ENCODE data around the gene CABP7.

Gene CABP7

GRCh38 chr22:29719899-29720645, at the start of gene CABP7:
CABP7 (plus strand) TSS chr22:29720003; CDS start chr22:29720425, 422 bp downstream.
- no peak for DNase-seq (ENCODE audit: low read depth in 2 of 2)

- DNase-seq (ENCODE audit: low read depth in 2 of 2), result no peak
These were observed 49.2 kb upstream of the CABP7 start for GRCh38 chr22:29670626-29671025.

- DNase-seq (ENCODE audit: low read depth in 2 of 2), result no peak
These were observed 46.3 kb upstream of the CABP7 start for GRCh38 chr22:29673361-29674066.

- no peak for DNase-seq (ENCODE audit: low read depth in 2 of 2)
These were observed 45.7 kb upstream of the CABP7 start for GRCh38 chr22:29674121-29674520.

DNA sequence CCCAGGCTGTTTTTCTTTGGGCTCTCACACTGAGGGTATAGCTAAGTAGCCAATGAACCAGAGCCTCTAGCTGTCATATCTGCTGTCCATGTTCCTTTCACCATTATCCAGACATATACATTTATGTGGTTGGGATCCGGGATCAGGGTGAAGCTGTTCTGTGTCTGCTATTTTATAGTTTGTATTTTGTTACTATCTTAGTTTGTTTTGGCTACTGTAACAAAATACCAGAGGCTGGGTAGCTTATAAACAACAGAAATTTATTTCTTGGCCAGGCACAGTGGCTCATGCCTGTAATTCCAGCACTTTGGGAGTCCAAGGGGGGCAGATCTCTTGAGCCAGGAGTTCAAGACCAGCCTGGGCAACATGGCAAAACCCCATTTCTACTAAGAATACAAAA, 40.5 kb upstream of the CABP7 start:
- no peak for DNase-seq (ENCODE audit: low read depth in 2 of 2)

DNA sequence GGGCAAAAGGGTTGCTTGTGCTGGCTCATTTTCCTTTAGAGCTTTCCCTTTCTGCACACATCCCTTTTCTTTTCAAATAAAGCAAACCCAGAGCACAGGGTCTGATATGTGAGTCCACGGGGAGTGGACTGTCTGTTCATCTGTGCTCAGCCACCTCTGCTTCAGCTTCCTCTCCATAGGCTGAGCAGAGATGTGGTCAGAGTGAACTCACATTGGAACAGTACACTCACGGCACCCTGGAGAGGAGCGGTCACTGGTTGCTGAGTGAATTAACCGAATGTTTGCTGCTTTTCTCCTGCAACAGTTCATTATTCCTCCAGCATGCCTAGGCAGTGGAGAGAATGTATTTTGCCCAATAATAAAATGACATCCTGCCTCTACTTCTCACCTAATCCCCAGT, 36.3 kb upstream of the CABP7 start:
- no peak for DNase-seq (ENCODE audit: low read depth in 2 of 2)

- no peak for DNase-seq (ENCODE audit: low read depth in 2 of 2)
These were observed 35.6 kb upstream of the CABP7 start for GRCh38 chr22:29684244-29684643.

GRCh38 chr22:29689206-29689879, 30.5 kb upstream of the CABP7 start:
- no peak for DNase-seq (ENCODE audit: low read depth in 2 of 2)

GRCh38 chr22:29689880-29690213, 30.0 kb upstream of the CABP7 start:
- peak in 1 of 2 donors; percentile 12 for DNase-seq (ENCODE audit: low read depth in 2 of 2)

- DNase-seq (ENCODE audit: low read depth in 2 of 2), result no peak
These were observed 29.3 kb upstream of the CABP7 start for GRCh38 chr22:29690476-29690875.

GRCh38 chr22:29691636-29692326, 28.0 kb upstream of the CABP7 start:
- DNase-seq (ENCODE audit: low read depth in 2 of 2), result no peak

DNA sequence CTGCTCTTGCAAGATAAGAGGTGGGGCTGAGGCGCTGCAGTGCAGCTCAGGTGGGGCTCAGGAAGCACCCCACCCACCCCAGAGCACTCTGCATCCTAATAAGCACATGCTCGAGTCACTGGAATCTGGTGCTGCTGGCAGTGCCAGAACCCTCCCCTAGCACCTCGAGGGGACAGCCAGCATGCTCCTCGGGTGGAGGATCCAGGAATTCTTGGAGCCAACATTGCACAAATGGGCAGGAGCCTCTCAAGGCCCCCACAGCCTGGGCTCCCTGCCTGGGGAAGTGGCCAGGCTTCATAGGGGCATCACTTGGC, 27.5 kb upstream of the CABP7 start:
- DNase-seq (ENCODE audit: low read depth in 2 of 2), result no peak

DNA sequence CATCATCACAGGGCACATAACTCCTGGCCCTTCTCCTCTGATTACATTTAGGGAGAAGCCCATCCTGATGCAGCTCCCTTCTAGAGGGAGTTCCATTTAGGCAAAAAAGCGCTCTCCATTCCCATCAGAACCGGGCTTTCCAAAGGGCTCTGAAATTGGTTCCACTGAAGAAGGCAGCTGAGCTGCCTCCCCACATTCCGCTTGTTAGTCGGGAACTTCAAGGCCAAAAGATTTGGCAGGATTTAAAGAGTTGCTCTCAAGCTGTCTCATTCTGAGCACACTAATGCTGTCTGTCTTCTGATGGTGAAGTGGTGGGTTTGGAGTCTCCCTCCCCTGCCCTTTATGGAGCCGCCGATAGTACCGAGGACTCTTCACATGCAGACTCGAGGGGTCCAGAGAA, 26.6 kb upstream of the CABP7 start:
- DNase-seq (ENCODE audit: low read depth in 2 of 2), result no peak

- no peak for DNase-seq (ENCODE audit: low read depth in 2 of 2)
These were observed 26.1 kb upstream of the CABP7 start for GRCh38 chr22:29693671-29694070.

DNA sequence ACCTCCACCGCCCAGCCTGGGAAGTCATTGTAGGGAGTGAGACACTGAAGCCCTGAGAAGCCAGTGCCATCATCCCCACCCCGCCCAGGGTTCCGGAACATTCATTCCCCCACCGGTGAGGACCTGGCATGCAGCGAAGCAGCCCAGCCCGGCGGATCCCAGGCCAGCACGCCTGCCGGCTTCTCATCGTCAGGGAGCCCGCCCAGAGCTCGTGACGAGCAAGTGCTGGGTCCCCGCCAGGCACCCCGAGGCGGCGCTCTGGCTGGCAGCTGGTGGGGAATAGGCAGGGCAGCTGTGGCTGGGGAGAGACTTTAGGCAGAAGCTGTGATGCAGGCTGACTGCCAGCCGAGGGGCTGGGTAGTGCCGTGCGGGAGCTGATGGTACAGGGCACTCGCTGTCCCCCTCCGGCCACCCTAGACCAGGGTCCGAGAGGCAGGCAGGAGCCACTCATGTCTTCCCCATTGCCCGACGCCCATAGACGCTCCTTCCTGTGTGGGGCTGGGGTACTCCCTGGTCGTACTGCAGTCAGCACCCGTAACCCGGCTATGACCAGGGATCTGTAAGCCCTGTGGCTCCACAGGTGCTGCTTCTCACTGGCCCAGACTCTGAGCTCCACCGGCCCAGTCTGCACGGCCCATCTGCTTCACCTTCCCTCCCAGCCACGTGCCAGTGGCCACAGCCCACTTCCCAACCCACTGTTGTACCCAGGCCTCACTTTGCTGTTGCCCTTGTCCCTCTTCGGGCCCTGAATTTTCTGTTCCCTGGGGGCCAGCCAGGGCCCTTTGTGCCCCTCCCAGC, 24.5 kb upstream of the CABP7 start:
- DNase-seq (ENCODE audit: low read depth in 2 of 2), result no peak

DNA sequence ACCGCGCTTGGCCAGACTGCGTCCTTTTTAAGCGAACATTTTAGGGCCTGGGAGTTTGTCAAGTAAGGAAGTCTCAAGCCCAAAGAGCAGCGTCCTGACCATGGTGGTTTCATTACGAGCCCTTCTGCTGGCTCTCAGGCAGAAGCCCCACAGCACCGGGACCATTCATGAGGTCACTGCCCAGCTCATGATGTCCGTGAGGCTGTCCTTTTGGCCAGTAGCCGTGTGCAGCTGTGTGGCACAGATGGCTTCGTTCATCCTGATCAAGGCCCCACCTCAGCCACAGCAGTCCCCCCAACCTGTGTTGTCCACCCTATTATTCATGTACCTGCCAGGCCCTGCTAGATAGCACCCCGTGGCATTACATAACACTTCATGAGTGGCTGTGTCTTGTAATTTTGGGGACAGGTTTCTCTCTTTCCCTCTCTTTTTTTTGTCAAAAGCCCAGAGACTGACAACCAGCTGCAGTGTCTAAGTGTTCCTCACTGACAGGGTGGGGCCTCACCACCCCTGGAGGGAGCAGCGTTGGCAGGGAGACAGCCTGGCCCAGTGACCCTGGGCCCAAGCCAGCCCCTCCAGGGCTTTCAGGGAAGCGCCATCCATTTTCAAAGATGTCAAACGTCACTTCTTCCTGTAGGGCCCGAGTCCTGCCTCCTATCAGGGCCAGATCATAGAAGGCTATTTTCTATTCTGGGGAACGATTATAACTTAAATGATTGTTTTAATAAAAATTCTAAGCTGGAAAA, 21.8 kb upstream of the CABP7 start:
- no peak for DNase-seq (ENCODE audit: low read depth in 2 of 2)

GRCh38 chr22:29700206-29700899, 19.4 kb upstream of the CABP7 start:
- DNase-seq (ENCODE audit: low read depth in 2 of 2), result no peak

DNA sequence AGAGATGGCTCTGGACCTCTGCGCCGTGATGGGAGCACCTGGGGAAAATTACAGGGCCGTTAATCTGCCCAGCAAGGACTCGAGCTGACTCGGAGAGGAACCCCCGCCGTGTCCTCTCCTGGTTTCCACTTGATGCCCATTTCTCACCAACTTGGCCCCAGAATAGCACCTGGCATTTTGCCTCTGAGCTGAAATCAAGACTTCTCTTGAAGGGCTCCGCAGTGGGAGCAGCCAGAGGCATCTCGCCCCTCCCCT, 19.0 kb upstream of the CABP7 start:
- DNase-seq (ENCODE audit: low read depth in 2 of 2), result no peak

GRCh38 chr22:29701155-29701999, 18.4 kb upstream of the CABP7 start:
- DNase-seq (ENCODE audit: low read depth in 2 of 2), result no peak
